Neural progenitor cell (in vitro differentiated cells): ENCODE results near the gene PGP.

Experiments
- EZH2phosphoT487 ChIP-seq: fragments of 200-600 bp; sonication (generic); IDR thresholded peaks from 2 replicates; pipeline ENCODE4 v1.6.1; 2017; ENCODE audit warnings: antibody characterized with exemption
- TF ChIP-seq, protein P1 (sequence below): fragments of 200-600 bp; sonication (generic); IDR thresholded peaks from 2 replicates; pipeline ENCODE4 v1.5.1; 2017; ENCODE audit warnings: antibody characterized with exemption, mild to moderate bottlenecking

- TF ChIP-seq, protein P1, sequence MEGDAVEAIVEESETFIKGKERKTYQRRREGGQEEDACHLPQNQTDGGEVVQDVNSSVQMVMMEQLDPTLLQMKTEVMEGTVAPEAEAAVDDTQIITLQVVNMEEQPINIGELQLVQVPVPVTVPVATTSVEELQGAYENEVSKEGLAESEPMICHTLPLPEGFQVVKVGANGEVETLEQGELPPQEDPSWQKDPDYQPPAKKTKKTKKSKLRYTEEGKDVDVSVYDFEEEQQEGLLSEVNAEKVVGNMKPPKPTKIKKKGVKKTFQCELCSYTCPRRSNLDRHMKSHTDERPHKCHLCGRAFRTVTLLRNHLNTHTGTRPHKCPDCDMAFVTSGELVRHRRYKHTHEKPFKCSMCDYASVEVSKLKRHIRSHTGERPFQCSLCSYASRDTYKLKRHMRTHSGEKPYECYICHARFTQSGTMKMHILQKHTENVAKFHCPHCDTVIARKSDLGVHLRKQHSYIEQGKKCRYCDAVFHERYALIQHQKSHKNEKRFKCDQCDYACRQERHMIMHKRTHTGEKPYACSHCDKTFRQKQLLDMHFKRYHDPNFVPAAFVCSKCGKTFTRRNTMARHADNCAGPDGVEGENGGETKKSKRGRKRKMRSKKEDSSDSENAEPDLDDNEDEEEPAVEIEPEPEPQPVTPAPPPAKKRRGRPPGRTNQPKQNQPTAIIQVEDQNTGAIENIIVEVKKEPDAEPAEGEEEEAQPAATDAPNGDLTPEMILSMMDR, result no peak
- TF ChIP-seq EZH2phosphoT487, result no peak
Observed at GRCh38 chr16:2252806-2253148, 38.1 kb upstream of the PGP start.
